Epithelial cell of proximal tubule (primary cell): ENCODE measurements around the gene RPS25. TPM values are rescaled to one million over a fixed set of nuclear protein-coding genes. Genes with fewer than 3 reads are reported as not detected.
A peak's percentile ranks its signal among the peaks of the same experiment; 100 is the strongest.

ENCODE experiments used
- DNase-seq: peaks from one replicate; pipeline ENCODE4 v3.0.0-alpha.2; 2011; ENCODE audit warnings: low read depth
- H3K4me3 ChIP-seq: 2 replicates; pipeline ENCODE4 v1.5.1; 2011; ENCODE audit warnings: low read depth, mild to moderate bottlenecking, low read length
- total RNA-seq: library from RNA; depleted of rRNA; stranded (reverse); fragments of >200 nt; gene quantifications from 2 replicates; pipeline ENCODE4 v1.2.3, GENCODE V29; 2015
- TF ChIP-seq, protein P1 (sequence below): conservative IDR thresholded peaks from 2 replicates; pipeline ENCODE4 v1.5.1; 2012; ENCODE audit warnings: low read depth, mild to moderate bottlenecking, low read length

Gene RPS25
- total RNA-seq, 1 donor from 2014 or later = 2,833 TPM

- no peak for DNase-seq
- TF ChIP-seq, protein P1, sequence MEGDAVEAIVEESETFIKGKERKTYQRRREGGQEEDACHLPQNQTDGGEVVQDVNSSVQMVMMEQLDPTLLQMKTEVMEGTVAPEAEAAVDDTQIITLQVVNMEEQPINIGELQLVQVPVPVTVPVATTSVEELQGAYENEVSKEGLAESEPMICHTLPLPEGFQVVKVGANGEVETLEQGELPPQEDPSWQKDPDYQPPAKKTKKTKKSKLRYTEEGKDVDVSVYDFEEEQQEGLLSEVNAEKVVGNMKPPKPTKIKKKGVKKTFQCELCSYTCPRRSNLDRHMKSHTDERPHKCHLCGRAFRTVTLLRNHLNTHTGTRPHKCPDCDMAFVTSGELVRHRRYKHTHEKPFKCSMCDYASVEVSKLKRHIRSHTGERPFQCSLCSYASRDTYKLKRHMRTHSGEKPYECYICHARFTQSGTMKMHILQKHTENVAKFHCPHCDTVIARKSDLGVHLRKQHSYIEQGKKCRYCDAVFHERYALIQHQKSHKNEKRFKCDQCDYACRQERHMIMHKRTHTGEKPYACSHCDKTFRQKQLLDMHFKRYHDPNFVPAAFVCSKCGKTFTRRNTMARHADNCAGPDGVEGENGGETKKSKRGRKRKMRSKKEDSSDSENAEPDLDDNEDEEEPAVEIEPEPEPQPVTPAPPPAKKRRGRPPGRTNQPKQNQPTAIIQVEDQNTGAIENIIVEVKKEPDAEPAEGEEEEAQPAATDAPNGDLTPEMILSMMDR = no peak
Measured at GRCh38 chr11:119029069-119029339, 10.9 kb upstream of the RPS25 start.

DNA sequence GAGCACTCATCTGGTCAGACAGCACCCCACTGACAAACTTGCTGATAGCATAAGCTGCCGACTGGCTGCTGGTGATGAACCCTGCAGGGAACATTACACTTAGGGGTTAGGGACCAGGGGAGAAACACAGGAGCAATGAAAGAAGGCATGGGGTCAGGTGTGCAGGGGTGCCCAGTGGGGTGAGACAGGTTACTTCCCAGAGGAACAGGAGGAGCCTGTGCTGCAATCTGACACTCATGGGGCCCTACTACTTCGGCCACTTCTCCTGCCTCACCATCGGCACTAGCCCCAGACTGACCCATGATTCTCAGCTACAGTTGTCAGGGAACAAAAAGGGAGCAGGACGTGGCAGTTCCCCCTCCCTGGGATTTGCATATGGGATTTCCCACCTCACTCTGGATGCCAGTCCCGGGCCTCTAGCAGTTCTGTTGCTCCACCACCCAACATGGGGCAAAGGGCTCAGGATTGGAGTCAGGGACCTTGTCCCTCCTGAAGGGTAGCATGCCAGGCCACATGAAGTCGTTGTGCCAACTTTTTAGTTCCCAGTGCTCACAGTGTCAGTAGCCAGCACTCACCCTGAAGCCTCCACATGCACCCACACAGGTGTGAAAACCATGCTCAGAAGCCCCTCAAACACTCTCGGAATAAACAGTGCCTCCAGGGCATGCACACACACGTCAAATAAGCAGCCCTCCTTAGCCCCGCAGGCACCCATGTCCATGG lies 10.4 kb upstream of the RPS25 start:
- peak overlapping the region; percentile 96 for H3K4me3 ChIP-seq

More at GRCh38 chr11:119029069-119029339, 10.9 kb upstream of the RPS25 start:
- H3K4me3 ChIP-seq = peak overlapping the region; percentile 96

DNA sequence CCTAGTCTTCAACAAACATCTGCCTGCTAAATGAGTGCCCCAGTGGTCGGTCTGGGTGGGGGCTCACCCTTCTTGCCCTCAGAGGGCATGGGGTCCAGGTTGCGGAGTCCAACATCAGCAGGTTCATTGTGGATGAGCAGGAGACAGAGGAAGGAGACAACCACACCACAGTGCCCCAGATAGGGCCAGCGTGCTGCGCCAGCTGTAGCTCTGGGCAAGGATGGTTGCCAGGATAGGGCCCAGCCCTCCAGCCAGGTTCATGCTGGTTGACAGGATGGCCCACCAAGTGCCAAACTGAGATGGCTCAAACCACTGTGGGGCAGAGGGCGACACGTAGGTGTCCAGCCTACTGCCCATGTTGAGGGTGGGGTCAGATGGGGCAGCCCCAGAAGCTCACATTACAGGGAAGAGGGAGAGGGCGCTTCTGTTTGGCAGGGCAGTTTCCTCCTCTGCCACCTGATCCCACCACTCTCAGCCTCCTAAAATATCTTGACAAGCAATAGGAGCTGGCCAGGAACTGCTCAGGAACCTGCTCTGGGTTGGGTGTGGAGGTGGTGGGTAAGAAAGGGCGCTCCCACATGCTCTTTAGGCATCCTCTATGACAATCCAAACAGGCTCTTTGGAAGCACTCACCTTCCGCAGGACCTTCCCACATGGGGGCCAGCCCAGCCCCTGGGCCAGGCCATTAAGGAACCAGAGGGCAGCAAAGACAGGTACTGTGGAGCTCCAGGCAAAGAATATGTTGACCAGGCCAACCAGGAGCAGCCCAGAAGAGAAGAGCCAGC lies 9.6 kb upstream of the RPS25 start:
- TF ChIP-seq, protein P1 = no peak
- H3K4me3 ChIP-seq = peak overlapping the region; percentile 96
- no peak for DNase-seq

More for the DNA sequence above, 10.4 kb upstream of the RPS25 start:
- TF ChIP-seq, protein P1 = no peak
- DNase-seq = no peak

GRCh38 chr11:119026970-119027369 lies 8.8 kb upstream of the RPS25 start:
- TF ChIP-seq, protein P1 = no peak
- peak overlapping the region; percentile 25 for H3K4me3 ChIP-seq
- DNase-seq = no peak

GRCh38 chr11:119025978-119026766 lies 8.0 kb upstream of the RPS25 start:
- TF ChIP-seq, protein P1 = no peak

DNA sequence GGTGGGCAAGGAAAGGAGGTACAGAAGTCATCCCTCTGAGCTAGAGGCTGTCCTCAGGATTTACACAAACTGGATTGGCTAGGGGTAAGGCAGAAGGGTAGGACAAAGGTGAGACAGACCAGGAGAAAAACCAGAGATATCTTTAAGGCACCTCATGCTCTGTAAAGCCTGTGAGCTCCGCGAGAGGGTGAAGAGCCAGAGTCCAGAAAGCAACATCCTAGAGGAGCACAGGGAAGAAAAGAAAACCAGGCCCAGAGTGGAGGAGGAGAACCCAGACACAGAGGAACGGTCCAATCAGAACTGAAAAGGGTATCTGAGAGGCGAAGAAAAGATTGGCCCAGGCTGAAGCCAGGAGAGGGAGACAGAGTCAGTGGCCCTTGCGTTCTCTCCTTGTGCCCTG lies 7.4 kb upstream of the RPS25 start:
- DNase-seq = no peak
- no peak overlapping the region for H3K4me3 ChIP-seq
- TF ChIP-seq, protein P1 = no peak

More at GRCh38 chr11:119025978-119026766, 8.0 kb upstream of the RPS25 start:
- no peak overlapping the region for H3K4me3 ChIP-seq
- no peak for DNase-seq
